Activated CD8-positive, alpha-beta T cell treated with anti-CD3 and anti-CD28 coated beads, Interleukin-2, amount 10 ng/mL, durations not matched to agents 7 days and 5 days (primary cell): Measurements from ENCODE around the gene USP22. TPM values are rescaled to one million over a fixed set of nuclear protein-coding genes. Genes with fewer than 3 reads are reported as not detected.

Source experiments
- ATAC-seq: fragments of 150-1000 bp; cut with Tn5 transposase; one replicate; pipeline ENCODE4 v1.10.0; 2021; ENCODE audit warnings: moderate library complexity
- CTCF ChIA-PET: fragments of 350-600 bp; sonication (Branson Sonifier 250); formaldehyde crosslinking; loops from one replicate; lab custom pipeline; 2021; ENCODE audit warnings: antibody characterized with exemption; lab: Charles Lee
- POLR2A ChIA-PET: fragments of 350-600 bp; sonication (Branson Sonifier 250); formaldehyde crosslinking; loops from one replicate; lab custom pipeline; 2021; ENCODE audit warnings: antibody characterized with exemption; lab: Charles Lee
- DNase-seq: peaks from one replicate; pipeline ENCODE4 v3.0.0-alpha.2; 2020
- H3K27ac Mint-ChIP-seq: one replicate; pipeline ENCODE4 v1.8.0; 2021; ENCODE audit warnings: mild to moderate bottlenecking, mixed read lengths
- H3K27me3 Mint-ChIP-seq: one replicate; pipeline ENCODE4 v1.8.0; 2021; ENCODE audit warnings: low read depth, mixed read lengths
- H3K36me3 Mint-ChIP-seq: one replicate; pipeline ENCODE4 v1.8.0; 2021; ENCODE audit warnings: low read depth, mixed read lengths
- H3K4me1 Mint-ChIP-seq: one replicate; pipeline ENCODE4 v1.8.0; 2021; ENCODE audit warnings: low read depth, mixed read lengths
- H3K4me3 Mint-ChIP-seq: one replicate; pipeline ENCODE4 v1.8.0; 2021; ENCODE audit warnings: mild to moderate bottlenecking, mixed read lengths
- H3K9me3 Mint-ChIP-seq: one replicate; pipeline ENCODE4 v1.8.0; 2022; ENCODE audit warnings: mixed read lengths; ENCODE audit not compliant: insufficient read depth
- total RNA-seq, 2 experiments: library from RNA; stranded (reverse); gene quantifications; one replicate each; pipeline ENCODE4 v1.2.3, GENCODE V29; 2021

Gene USP22
- total RNA-seq, 2 experiments from 2014 or later, result 138 to 148 TPM

GRCh38 chr17:20997711-20998570, 44.9 kb downstream of the USP22 start:
- ChIA-PET POLR2A (no interaction called here), CTCF (no interaction called here)
- no peaks in the 10 kb centered on the region for H3K27me3 Mint-ChIP-seq
- H3K9me3 Mint-ChIP-seq, result no peaks in the 10 kb centered on the region
- peak overlapping the region; percentile 31 for H3K27ac Mint-ChIP-seq
- H3K4me1 Mint-ChIP-seq, result peaks cover 43% of the 10 kb centered on the region
- no peak for ATAC-seq
- no peak for DNase-seq
- H3K36me3 Mint-ChIP-seq, result peaks cover 33% of the 10 kb centered on the region
- no peak overlapping the region for H3K4me3 Mint-ChIP-seq

- Mint-ChIP-seq H3K36me3 (peaks cover 25% of the 10 kb centered on the region), H3K27ac (no peak overlapping the region), H3K4me1 (peaks cover 36% of the 10 kb centered on the region), H3K9me3 (no peaks in the 10 kb centered on the region), H3K27me3 (no peaks in the 10 kb centered on the region), H3K4me3 (no peak overlapping the region)
- CTCF ChIA-PET, result no interaction called here
- POLR2A ChIA-PET, result no interaction called here
- DNase-seq, result no peak
- no peak for ATAC-seq
These were observed 45.8 kb downstream of the USP22 start for GRCh38 chr17:20996724-20997615.

- Mint-ChIP-seq H3K27ac (no peak overlapping the region), H3K27me3 (no peaks in the 10 kb centered on the region), H3K4me3 (no peak overlapping the region), H3K36me3 (peaks cover 17% of the 10 kb centered on the region), H3K4me1 (peaks cover 27% of the 10 kb centered on the region), H3K9me3 (no peaks in the 10 kb centered on the region)
- ChIA-PET CTCF (no interaction called here), POLR2A (no interaction called here)
- DNase-seq (no peak), ATAC-seq (no peak)
These were observed 46.7 kb downstream of the USP22 start for GRCh38 chr17:20995873-20996723.

GRCh38 chr17:20995164-20995872, 47.5 kb downstream of the USP22 start:
- Mint-ChIP-seq H3K4me1 (peaks cover 20% of the 10 kb centered on the region), H3K27ac (no peak overlapping the region), H3K36me3 (peaks cover 13% of the 10 kb centered on the region), H3K9me3 (no peaks in the 10 kb centered on the region), H3K27me3 (no peaks in the 10 kb centered on the region), H3K4me3 (no peak overlapping the region)
- ChIA-PET POLR2A (interaction anchor here (0.6 kb wide), 1 partner anchor 48 kb away, joined by 3 read pairs; the partner anchor contains the start of gene USP22), CTCF (no interaction called here)
- DNase-seq, result no peak
- no peak for ATAC-seq

- Mint-ChIP-seq H3K27ac (no peak overlapping the region), H3K4me3 (no peak overlapping the region), H3K4me1 (peaks cover 15% of the 10 kb centered on the region), H3K36me3 (peaks cover 13% of the 10 kb centered on the region), H3K9me3 (no peaks in the 10 kb centered on the region), H3K27me3 (no peaks in the 10 kb centered on the region)
- ChIA-PET CTCF (interaction anchor here (2.3 kb wide), 1 partner anchor 51 kb away, joined by 9 read pairs; no protein-coding TSS in a partner anchor), POLR2A (no interaction called here)
- DNase-seq (no peak), ATAC-seq (no peak)
These were observed 48.0 kb downstream of the USP22 start for GRCh38 chr17:20994779-20995149.

GRCh38 chr17:20993863-20994778, 48.7 kb downstream of the USP22 start:
- ATAC-seq (no peak), DNase-seq (no peak)
- Mint-ChIP-seq H3K27ac (no peak overlapping the region), H3K4me1 (peaks cover 8% of the 10 kb centered on the region), H3K27me3 (peaks cover 2% of the 10 kb centered on the region), H3K9me3 (no peaks in the 10 kb centered on the region), H3K36me3 (peaks cover 7% of the 10 kb centered on the region), H3K4me3 (no peak overlapping the region)
- POLR2A ChIA-PET, result no interaction called here
- CTCF ChIA-PET, result interaction anchor here (0.8 to 2.3 kb wide), 9 partner anchors 11 to 193 kb away, joined by 3 to 11 read pairs (median 4); no protein-coding TSS in a partner anchor

- no peaks in the 10 kb centered on the region for H3K4me1 Mint-ChIP-seq
- CTCF ChIA-PET, result interaction anchor here (0.8 to 2.3 kb wide), 13 partner anchors 9 to 192 kb away, joined by 3 to 11 read pairs (median 4); no protein-coding TSS in a partner anchor
- peak; percentile 68 for ATAC-seq
- no peak overlapping the region for H3K27ac Mint-ChIP-seq
- no peak overlapping the region for H3K4me3 Mint-ChIP-seq
- peaks cover 2% of the 10 kb centered on the region for H3K27me3 Mint-ChIP-seq
- POLR2A ChIA-PET, result no interaction called here
- no peaks in the 10 kb centered on the region for H3K36me3 Mint-ChIP-seq
- peak; percentile 71 for DNase-seq
- H3K9me3 Mint-ChIP-seq, result no peaks in the 10 kb centered on the region
These were observed 49.6 kb downstream of the USP22 start for GRCh38 chr17:20992987-20993862.

- H3K9me3 Mint-ChIP-seq, result no peaks in the 10 kb centered on the region
- peaks cover 2% of the 10 kb centered on the region for H3K27me3 Mint-ChIP-seq
- ChIA-PET POLR2A (no interaction called here), CTCF (interaction anchor here (1.1 to 2.3 kb wide), 6 partner anchors 9 to 191 kb away, joined by 3 to 11 read pairs (median 5); no protein-coding TSS in a partner anchor)
- DNase-seq (no peak), ATAC-seq (no peak)
- H3K27ac Mint-ChIP-seq, result no peak overlapping the region
- H3K36me3 Mint-ChIP-seq, result no peaks in the 10 kb centered on the region
- H3K4me3 Mint-ChIP-seq, result no peak overlapping the region
- no peaks in the 10 kb centered on the region for H3K4me1 Mint-ChIP-seq
These were observed 50.4 kb downstream of the USP22 start for GRCh38 chr17:20992416-20992815.

GRCh38 chr17:20991276-20992037, 51.4 kb downstream of the USP22 start:
- Mint-ChIP-seq H3K9me3 (no peaks in the 10 kb centered on the region), H3K36me3 (no peaks in the 10 kb centered on the region), H3K27ac (no peak overlapping the region), H3K4me1 (no peaks in the 10 kb centered on the region), H3K4me3 (no peak overlapping the region), H3K27me3 (peaks cover 2% of the 10 kb centered on the region)
- POLR2A ChIA-PET, result no interaction called here
- no peak for DNase-seq
- ATAC-seq, result no peak
- CTCF ChIA-PET, result interaction anchor here (1.2 kb wide), 1 partner anchor 47 kb away, joined by 3 read pairs; no protein-coding TSS in a partner anchor
